ENCODE results near the gene LRIF1. TPM values are rescaled to one million over a fixed set of nuclear protein-coding genes. Genes with fewer than 3 reads are reported as not detected.

The LRIF1 gene
- total and polyA plus RNA-seq, 2 donors from 2014 or later: 5.2 to 12.3 TPM

- intact Hi-C loops (cut with DNase I): no loop called here
- TF ChIP-seq CTCF (IDR thresholded peaks at IDR 0.05; ENCODE audit: borderline replicate concordance, extremely low read depth, insufficient read depth): no peak
- Histone ChIP-seq H3K27me3 (ENCODE audit: control insufficient read depth, insufficient read depth, low read length) (no peaks in the 10 kb centered on the region), H3K9ac (ENCODE audit: low read length in 3 of 3) (no peak overlapping the region), H3K4me1 (ENCODE audit: control insufficient read depth in 2 of 3, insufficient read depth in 2 of 3, low read depth in 1 of 3, low read length in 3 of 3) (no peaks in the 10 kb centered on the region), H3K4me3 (ENCODE audit: low read length in 3 of 3) (no peak overlapping the region), H3K36me3 (ENCODE audit: control insufficient read depth in 2 of 3, insufficient read depth in 3 of 3, low read length in 3 of 3) (no peaks in the 10 kb centered on the region), H3K9me3 (ENCODE audit: control insufficient read depth in 2 of 3, insufficient read depth in 1 of 3, low read length in 3 of 3) (no peaks in the 10 kb centered on the region), H3K27ac (ENCODE audit: low read depth in 2 of 2, low read length in 2 of 2) (no peak overlapping the region)
- DNase-seq (no peak), FAIRE-seq (no peak)
These were observed 64.3 kb downstream of the LRIF1 start for GRCh38 chr1:110899458-110899843.

GRCh38 chr1:110898734-110899457, 64.8 kb downstream of the LRIF1 start:
- H3K27ac ChIP-seq (ENCODE audit: low read depth in 2 of 2, low read length in 2 of 2): no peak overlapping the region
- H3K36me3 ChIP-seq (ENCODE audit: control insufficient read depth in 2 of 3, insufficient read depth in 3 of 3, low read length in 3 of 3): no peaks in the 10 kb centered on the region
- H3K4me3 ChIP-seq (ENCODE audit: low read length in 3 of 3): no peak overlapping the region
- no peak for FAIRE-seq
- H3K4me1 ChIP-seq (ENCODE audit: control insufficient read depth in 2 of 3, insufficient read depth in 2 of 3, low read depth in 1 of 3, low read length in 3 of 3): no peaks in the 10 kb centered on the region
- H3K9me3 ChIP-seq (ENCODE audit: control insufficient read depth in 2 of 3, insufficient read depth in 1 of 3, low read length in 3 of 3): no peaks in the 10 kb centered on the region
- no peak for DNase-seq
- H3K9ac ChIP-seq (ENCODE audit: low read length in 3 of 3): no peak overlapping the region
- intact Hi-C loops (cut with DNase I): no loop called here
- no peaks in the 10 kb centered on the region for H3K27me3 ChIP-seq (ENCODE audit: control insufficient read depth, insufficient read depth, low read length)
- no peak for TF ChIP-seq CTCF (IDR thresholded peaks at IDR 0.05; ENCODE audit: borderline replicate concordance, extremely low read depth, insufficient read depth)

GRCh38 chr1:110897681-110898080, 66.0 kb downstream of the LRIF1 start:
- Histone ChIP-seq H3K9ac (ENCODE audit: low read length in 3 of 3) (no peak overlapping the region), H3K27me3 (ENCODE audit: control insufficient read depth, insufficient read depth, low read length) (no peaks in the 10 kb centered on the region), H3K4me1 (ENCODE audit: control insufficient read depth in 2 of 3, insufficient read depth in 2 of 3, low read depth in 1 of 3, low read length in 3 of 3) (no peaks in the 10 kb centered on the region), H3K9me3 (ENCODE audit: control insufficient read depth in 2 of 3, insufficient read depth in 1 of 3, low read length in 3 of 3) (no peaks in the 10 kb centered on the region), H3K27ac (ENCODE audit: low read depth in 2 of 2, low read length in 2 of 2) (no peak overlapping the region), H3K4me3 (ENCODE audit: low read length in 3 of 3) (no peak overlapping the region), H3K36me3 (ENCODE audit: control insufficient read depth in 2 of 3, insufficient read depth in 3 of 3, low read length in 3 of 3) (no peaks in the 10 kb centered on the region)
- FAIRE-seq: no peak
- no peak for TF ChIP-seq CTCF (IDR thresholded peaks at IDR 0.05; ENCODE audit: borderline replicate concordance, extremely low read depth, insufficient read depth)
- intact Hi-C loops (cut with DNase I): no loop called here
- no peak for DNase-seq

Other genes starting within 250 kb of the LRIF1 start
- 70.9 TPM for gene CD53, start 90.8 kb downstream of the LRIF1 start, total RNA-seq
- gene CD53, start 90.8 kb downstream of the LRIF1 start, polyA plus RNA-seq (ENCODE audit: insufficient read depth, low read depth, low replicate concordance): 10.7 TPM
- gene DRAM2, start 176.2 kb upstream of the LRIF1 start, total RNA-seq: 31.9 TPM
- gene DRAM2, start 176.2 kb upstream of the LRIF1 start, polyA plus RNA-seq (ENCODE audit: insufficient read depth, low read depth, low replicate concordance): 54.5 TPM
- gene CEPT1, start 176.3 kb upstream of the LRIF1 start, total RNA-seq: 35.7 TPM
- gene CEPT1, start 176.3 kb upstream of the LRIF1 start, polyA plus RNA-seq (ENCODE audit: insufficient read depth, low read depth, low replicate concordance): 19.2 TPM
- 81.0 TPM for gene DENND2D, start 236.7 kb upstream of the LRIF1 start, total RNA-seq
- 45.3 TPM for gene DENND2D, start 236.7 kb upstream of the LRIF1 start, polyA plus RNA-seq (ENCODE audit: insufficient read depth, low read depth, low replicate concordance)

All from kidney (tissue), 14 donors.